Caco-2 (cell line): ENCODE measurements around the gene ATP5F1B. TPM values are rescaled to one million over a fixed set of nuclear protein-coding genes. Genes with fewer than 3 reads are reported as not detected.

ENCODE experiments used
- BruUV-seq: library from RNA; stranded (reverse); fragments of 400-500 nt; replicated peaks from 2 replicates; lab custom pipeline; 2021; lab: Mats Ljungman, UMichigan
- CTCF ChIA-PET: fragments of 300-600 bp; sonication (Branson Sonifier 250); formaldehyde crosslinking; loops from one replicate; lab custom pipeline; 2022; ENCODE audit warnings: antibody characterized with exemption; lab: Charles Lee
- POLR2A ChIA-PET: fragments of 300-600 bp; sonication (Branson Sonifier 250); formaldehyde crosslinking; loops from one replicate; lab custom pipeline; 2022; ENCODE audit warnings: antibody characterized with exemption; lab: Charles Lee
- DNase-seq, 2 experiments: peaks; one replicate each; pipeline versions ENCODE4 v3.0.0 to v3.0.0-alpha.2; 2020 to 2022
- H3K27me3 ChIP-seq: replicated peaks from 2 replicates; pipeline ENCODE4 v1.6.0; 2011; ENCODE audit warnings: low read length; ENCODE audit not compliant: control insufficient read depth, insufficient read depth
- H3K36me3 ChIP-seq: 2 replicates; pipeline ENCODE4 v1.5.1; 2011; ENCODE audit warnings: low read length; ENCODE audit not compliant: control insufficient read depth, insufficient read depth
- H3K4me1 ChIP-seq: fragments of 250-450 bp; sonication (Bioruptor Pico); 2 replicates; pipeline ENCODE4 v1.5.1; 2020; ENCODE audit warnings: mild to moderate bottlenecking
- H3K4me3 ChIP-seq: 2 replicates; pipeline ENCODE4 v1.5.1; 2011; ENCODE audit warnings: low read depth, mild to moderate bottlenecking, control low read depth, low read length
- H3K9me3 ChIP-seq: fragments of 250-450 bp; sonication (Bioruptor Pico); 2 replicates; pipeline ENCODE4 v1.5.1; 2020; ENCODE audit warnings: mild to moderate bottlenecking, moderate library complexity
- H3K27ac Mint-ChIP-seq: one replicate; pipeline ENCODE4 v1.8.0; 2022; ENCODE audit warnings: mixed read lengths; ENCODE audit not compliant: unreplicated experiment
- H3K27me3 Mint-ChIP-seq: one replicate; pipeline ENCODE4 v1.8.0; 2022; ENCODE audit warnings: mixed read lengths; ENCODE audit not compliant: insufficient read depth, unreplicated experiment
- H3K36me3 Mint-ChIP-seq: one replicate; pipeline ENCODE4 v1.8.0; 2022; ENCODE audit warnings: mild to moderate bottlenecking, mixed read lengths; ENCODE audit not compliant: insufficient read depth, unreplicated experiment
- H3K4me1 Mint-ChIP-seq: one replicate; pipeline ENCODE4 v1.8.0; 2022; ENCODE audit warnings: low read depth, mixed read lengths; ENCODE audit not compliant: unreplicated experiment
- H3K4me3 Mint-ChIP-seq: one replicate; pipeline ENCODE4 v1.8.0; 2022; ENCODE audit warnings: mild to moderate bottlenecking, moderate library complexity, mixed read lengths; ENCODE audit not compliant: unreplicated experiment
- H3K9me3 Mint-ChIP-seq: one replicate; pipeline ENCODE4 v1.8.0; 2022; ENCODE audit warnings: mixed read lengths; ENCODE audit not compliant: unreplicated experiment
- intact Hi-C: fragments of 100-400 bp; cut with micrococcal nuclease; formaldehyde crosslinking; loops from one replicate; pipeline ENCODE4 v1.10.0; 2022; ENCODE audit not compliant: unreplicated experiment
- total RNA-seq: library from RNA; stranded (reverse); gene quantifications from 2 replicates; pipeline ENCODE4 v1.2.3, GENCODE V29; 2022
- TF ChIP-seq, protein P1 (sequence below), 2 experiments: fragments of 200-600 bp in 1 of 2; IDR thresholded peaks; 1 replicate in 1 of 2; 2 replicates in 1 of 2; pipeline versions ENCODE4 v1.5.1 to v1.8.0; 2011 to 2022; ENCODE audit warnings: antibody characterized with exemption in 1 of 2, control low read depth in 1 of 2, inconsistent platforms in 1 of 2, low read depth in 1 of 2, low read length in 1 of 2, mild to moderate bottlenecking in 1 of 2, moderate library complexity in 1 of 2; ENCODE audit not compliant: insufficient read depth in 1 of 2, severe bottlenecking in 1 of 2, unreplicated experiment in 1 of 2

The ATP5F1B gene
- total RNA-seq, 1 experiment from 2014 or later, result 740 TPM

DNA sequence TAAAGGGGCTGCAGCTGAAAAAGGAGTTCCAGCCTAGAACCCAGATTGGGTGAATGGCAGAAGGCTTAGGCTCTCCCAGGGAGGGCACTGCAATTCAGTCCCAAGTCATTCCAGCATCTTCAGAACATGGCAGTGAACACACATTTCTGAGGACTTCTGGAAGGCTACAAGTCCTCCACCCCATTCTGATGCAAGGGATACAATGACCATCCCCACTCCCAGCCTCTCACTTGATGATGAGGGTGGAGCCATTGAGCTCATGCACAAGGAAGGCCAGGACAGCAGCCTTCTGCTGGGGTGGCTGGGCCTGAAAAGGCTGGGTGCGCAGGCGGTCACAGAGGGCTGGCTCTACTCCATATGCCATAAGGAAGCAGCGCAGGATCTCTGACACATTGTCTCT lies 41.4 kb downstream of the ATP5F1B start:
- ChIA-PET CTCF (interaction anchor here (1.0 kb wide), 1 partner anchor 30 kb away, joined by 3 read pairs; no protein-coding TSS in a partner anchor), POLR2A (no interaction called here)
- no TSS peak for BruUV-seq
- H3K27me3 ChIP-seq, result no peaks in the 10 kb centered on the region
- Mint-ChIP-seq H3K4me3 (no peak overlapping the region), H3K27ac (no peak overlapping the region), H3K27me3 (no peaks in the 10 kb centered on the region), H3K4me1 (no peaks in the 10 kb centered on the region), H3K36me3 (peaks cover 93% of the 10 kb centered on the region), H3K9me3 (no peaks in the 10 kb centered on the region)
- no peaks in the 10 kb centered on the region for H3K4me1 ChIP-seq
- no peak for DNase-seq
- intact Hi-C loops, result no loop called here
- TF ChIP-seq, protein P1, sequence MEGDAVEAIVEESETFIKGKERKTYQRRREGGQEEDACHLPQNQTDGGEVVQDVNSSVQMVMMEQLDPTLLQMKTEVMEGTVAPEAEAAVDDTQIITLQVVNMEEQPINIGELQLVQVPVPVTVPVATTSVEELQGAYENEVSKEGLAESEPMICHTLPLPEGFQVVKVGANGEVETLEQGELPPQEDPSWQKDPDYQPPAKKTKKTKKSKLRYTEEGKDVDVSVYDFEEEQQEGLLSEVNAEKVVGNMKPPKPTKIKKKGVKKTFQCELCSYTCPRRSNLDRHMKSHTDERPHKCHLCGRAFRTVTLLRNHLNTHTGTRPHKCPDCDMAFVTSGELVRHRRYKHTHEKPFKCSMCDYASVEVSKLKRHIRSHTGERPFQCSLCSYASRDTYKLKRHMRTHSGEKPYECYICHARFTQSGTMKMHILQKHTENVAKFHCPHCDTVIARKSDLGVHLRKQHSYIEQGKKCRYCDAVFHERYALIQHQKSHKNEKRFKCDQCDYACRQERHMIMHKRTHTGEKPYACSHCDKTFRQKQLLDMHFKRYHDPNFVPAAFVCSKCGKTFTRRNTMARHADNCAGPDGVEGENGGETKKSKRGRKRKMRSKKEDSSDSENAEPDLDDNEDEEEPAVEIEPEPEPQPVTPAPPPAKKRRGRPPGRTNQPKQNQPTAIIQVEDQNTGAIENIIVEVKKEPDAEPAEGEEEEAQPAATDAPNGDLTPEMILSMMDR (IDR thresholded peaks at IDR 0.05; ENCODE audit: insufficient read depth in 1 of 2, low read depth in 1 of 2, low read length in 1 of 2, severe bottlenecking in 1 of 2, unreplicated experiment in 1 of 2), result no peak
- no peak overlapping the region for H3K4me3 ChIP-seq
- H3K36me3 ChIP-seq, result peaks cover 11% of the 10 kb centered on the region
- H3K9me3 ChIP-seq, result no peaks in the 10 kb centered on the region

GRCh38 chr12:56602239-56602638 lies 43.5 kb downstream of the ATP5F1B start:
- no peaks in the 10 kb centered on the region for H3K27me3 Mint-ChIP-seq
- no peaks in the 10 kb centered on the region for H3K4me1 Mint-ChIP-seq
- no peak for DNase-seq
- no peaks in the 10 kb centered on the region for H3K9me3 Mint-ChIP-seq
- ChIA-PET POLR2A (interaction anchor here (0.9 kb wide), 1 partner anchor 20 kb away, joined by 3 read pairs; no protein-coding TSS in a partner anchor), CTCF (interaction anchor here (1.8 to 2.4 kb wide), 2 partner anchors 11 to 34 kb away, joined by 4 to 21 read pairs; no protein-coding TSS in a partner anchor)
- TF ChIP-seq, protein P1 (IDR thresholded peaks at IDR 0.05; ENCODE audit: insufficient read depth in 1 of 2, low read depth in 1 of 2, low read length in 1 of 2, severe bottlenecking in 1 of 2, unreplicated experiment in 1 of 2), result no peak
- H3K9me3 ChIP-seq, result no peaks in the 10 kb centered on the region
- H3K36me3 Mint-ChIP-seq, result peaks cover 97% of the 10 kb centered on the region
- no peaks in the 10 kb centered on the region for H3K27me3 ChIP-seq
- intact Hi-C loops, result no loop called here
- H3K4me3 ChIP-seq, result no peak overlapping the region
- BruUV-seq, result no TSS peak
- H3K36me3 ChIP-seq, result peaks cover 11% of the 10 kb centered on the region
- no peaks in the 10 kb centered on the region for H3K4me1 ChIP-seq
- H3K4me3 Mint-ChIP-seq, result no peak overlapping the region
- H3K27ac Mint-ChIP-seq, result no peak overlapping the region

DNA sequence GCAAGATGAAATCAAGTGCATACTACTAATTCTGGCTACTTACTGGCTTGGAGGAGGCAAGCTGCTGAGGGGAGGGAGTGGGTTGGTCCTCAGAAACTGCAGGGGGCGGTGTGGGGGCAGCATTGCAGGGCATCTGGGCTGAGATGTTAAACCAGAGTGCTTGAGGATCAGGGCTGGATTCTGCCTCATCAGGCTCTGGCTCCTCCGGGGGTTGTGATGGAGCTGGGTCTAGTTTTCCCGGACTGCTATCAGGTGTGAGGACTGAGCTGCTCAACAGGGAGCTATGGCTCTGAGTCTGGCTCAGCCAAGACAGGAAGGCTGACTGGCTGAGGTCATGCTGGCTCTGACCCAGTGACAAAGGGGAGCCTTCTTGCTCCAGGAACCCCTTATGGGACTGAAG lies 44.3 kb downstream of the ATP5F1B start:
- TF ChIP-seq, protein P1 (IDR thresholded peaks at IDR 0.05; ENCODE audit: insufficient read depth in 1 of 2, low read depth in 1 of 2, low read length in 1 of 2, severe bottlenecking in 1 of 2, unreplicated experiment in 1 of 2), result peak in 1 of 2 experiments; percentile 32
- Histone ChIP-seq H3K36me3 (peaks cover 9% of the 10 kb centered on the region), H3K9me3 (no peaks in the 10 kb centered on the region), H3K27me3 (no peaks in the 10 kb centered on the region), H3K4me1 (no peaks in the 10 kb centered on the region), H3K4me3 (no peak overlapping the region)
- Mint-ChIP-seq H3K36me3 (peaks cover 97% of the 10 kb centered on the region), H3K4me1 (no peaks in the 10 kb centered on the region), H3K27me3 (no peaks in the 10 kb centered on the region), H3K4me3 (no peak overlapping the region), H3K9me3 (no peaks in the 10 kb centered on the region), H3K27ac (no peak overlapping the region)
- no TSS peak for BruUV-seq
- POLR2A ChIA-PET, result interaction anchor here (0.9 kb wide), 1 partner anchor 21 kb away, joined by 3 read pairs; no protein-coding TSS in a partner anchor
- intact Hi-C loops, result no loop called here
- CTCF ChIA-PET, result interaction anchor here (0.9 to 2.4 kb wide), 3 partner anchors 11 to 35 kb away, joined by 3 to 21 read pairs (median 4); no protein-coding TSS in a partner anchor
- DNase-seq, result peak; percentile 50 to 53
